ENCODE measurements around the gene PRPF31.

PRPF31 gene

GRCh38 chr19:54108496-54108895, 7.1 kb upstream of the PRPF31 start:
- no peak for DNase-seq

GRCh38 chr19:54109651-54110050, 5.9 kb upstream of the PRPF31 start:
- no peak for DNase-seq

- peak; percentile 70 for DNase-seq
These were observed 1.0 kb upstream of the PRPF31 start for GRCh38 chr19:54114340-54115108.

DNA sequence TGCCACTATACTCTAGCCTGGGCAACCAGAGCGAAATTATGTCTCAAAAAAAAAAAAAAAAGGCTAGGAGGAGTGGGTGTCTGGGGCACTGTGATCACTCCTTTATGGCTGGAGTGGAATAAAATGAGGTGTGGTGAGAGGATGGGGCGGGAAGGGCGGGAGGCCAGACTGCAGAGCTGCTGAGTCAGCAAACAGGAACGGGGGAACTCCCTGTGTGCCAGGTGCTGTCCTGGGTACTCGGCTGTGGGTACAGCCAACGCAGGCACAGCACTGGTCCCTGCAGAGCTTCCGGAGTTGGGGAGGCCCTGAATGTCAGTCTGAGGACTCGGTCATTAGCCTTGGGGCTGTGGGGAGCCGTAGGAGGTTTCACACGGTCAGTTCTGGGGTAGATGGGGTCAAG, 5.7 kb downstream of the PRPF31 start:
- DNase-seq, result no peak

DNA sequence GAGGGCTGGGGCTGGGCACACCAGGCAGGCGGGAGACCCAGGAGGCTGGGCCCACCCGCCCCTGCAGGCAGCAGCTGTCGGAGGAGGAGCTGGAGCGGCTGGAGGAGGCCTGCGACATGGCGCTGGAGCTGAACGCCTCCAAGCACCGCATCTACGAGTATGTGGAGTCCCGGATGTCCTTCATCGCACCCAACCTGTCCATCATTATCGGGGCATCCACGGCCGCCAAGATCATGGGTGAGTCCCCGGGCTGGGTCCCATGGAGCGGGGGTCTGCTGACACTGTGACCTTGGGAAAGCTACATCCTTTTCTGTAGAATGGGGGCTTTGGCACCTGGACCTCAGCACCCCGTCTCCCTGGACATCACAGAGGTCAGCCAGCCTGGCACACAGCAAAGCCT, 8.1 kb downstream of the PRPF31 start:
- DNase-seq, result no peak

DNA sequence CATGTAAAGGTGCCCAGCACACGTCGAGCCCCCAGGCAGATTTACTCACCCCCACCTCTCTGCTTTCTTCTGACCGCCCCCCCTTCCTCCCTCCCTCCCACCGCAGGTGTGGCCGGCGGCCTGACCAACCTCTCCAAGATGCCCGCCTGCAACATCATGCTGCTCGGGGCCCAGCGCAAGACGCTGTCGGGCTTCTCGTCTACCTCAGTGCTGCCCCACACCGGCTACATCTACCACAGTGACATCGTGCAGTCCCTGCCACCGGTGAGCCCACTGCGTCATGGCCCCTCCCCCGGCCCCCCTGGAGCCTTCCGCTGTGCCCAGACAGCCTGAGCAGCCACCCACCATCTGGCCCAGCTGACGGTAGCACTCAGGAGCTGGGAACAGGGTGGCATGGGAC, 8.8 kb downstream of the PRPF31 start:
- DNase-seq, result no peak

DNA sequence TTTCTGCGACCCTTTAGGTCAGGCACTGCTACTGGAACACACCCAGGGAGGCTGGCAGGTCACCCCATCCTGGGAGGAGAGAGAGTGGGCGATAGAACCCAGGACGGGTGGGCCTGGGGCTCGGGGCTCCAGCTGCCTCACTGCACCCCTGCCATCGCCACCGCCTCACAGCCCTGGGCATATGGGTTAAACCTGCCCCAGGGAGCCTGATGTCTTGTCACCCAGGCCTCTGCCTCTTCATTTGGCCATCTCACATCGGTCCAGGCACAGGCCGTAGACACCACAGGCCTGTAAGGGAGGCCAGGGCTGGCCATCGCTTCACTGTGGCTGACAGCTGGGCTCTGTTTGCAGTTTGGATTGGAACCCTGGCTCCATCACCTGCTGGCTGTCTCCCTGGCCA, 10.2 kb downstream of the PRPF31 start:
- DNase-seq, result no peak

GRCh38 chr19:54127688-54128440, 12.3 kb downstream of the PRPF31 start:
- no peak for DNase-seq

- no peak for DNase-seq
These were observed 12.8 kb downstream of the PRPF31 start for GRCh38 chr19:54128441-54128725.

GRCh38 chr19:54128796-54129616, 13.5 kb downstream of the PRPF31 start:
- no peak for DNase-seq

DNA sequence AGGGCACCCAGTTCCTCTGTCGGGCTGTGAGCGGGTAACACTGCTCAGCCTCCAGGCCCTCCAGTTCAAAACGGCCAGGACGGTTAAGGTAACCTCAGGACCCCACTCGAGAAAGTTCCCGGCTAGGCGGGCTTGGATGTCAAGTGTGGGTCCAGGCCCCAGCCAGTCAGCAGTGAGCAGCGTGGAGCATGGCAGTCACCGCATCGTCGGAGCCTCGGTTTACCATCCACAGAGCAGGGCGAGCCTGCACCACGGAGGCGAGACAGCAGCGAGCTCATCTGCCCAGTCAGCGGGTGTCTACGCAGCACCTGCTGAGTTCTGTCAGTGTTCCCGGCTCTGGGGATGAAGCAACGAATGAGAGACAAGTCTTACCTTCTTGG, 14.1 kb downstream of the PRPF31 start:
- DNase-seq, result no peak

- DNase-seq, result no peak
These were observed 17.9 kb downstream of the PRPF31 start for GRCh38 chr19:54133312-54133956.

DNA sequence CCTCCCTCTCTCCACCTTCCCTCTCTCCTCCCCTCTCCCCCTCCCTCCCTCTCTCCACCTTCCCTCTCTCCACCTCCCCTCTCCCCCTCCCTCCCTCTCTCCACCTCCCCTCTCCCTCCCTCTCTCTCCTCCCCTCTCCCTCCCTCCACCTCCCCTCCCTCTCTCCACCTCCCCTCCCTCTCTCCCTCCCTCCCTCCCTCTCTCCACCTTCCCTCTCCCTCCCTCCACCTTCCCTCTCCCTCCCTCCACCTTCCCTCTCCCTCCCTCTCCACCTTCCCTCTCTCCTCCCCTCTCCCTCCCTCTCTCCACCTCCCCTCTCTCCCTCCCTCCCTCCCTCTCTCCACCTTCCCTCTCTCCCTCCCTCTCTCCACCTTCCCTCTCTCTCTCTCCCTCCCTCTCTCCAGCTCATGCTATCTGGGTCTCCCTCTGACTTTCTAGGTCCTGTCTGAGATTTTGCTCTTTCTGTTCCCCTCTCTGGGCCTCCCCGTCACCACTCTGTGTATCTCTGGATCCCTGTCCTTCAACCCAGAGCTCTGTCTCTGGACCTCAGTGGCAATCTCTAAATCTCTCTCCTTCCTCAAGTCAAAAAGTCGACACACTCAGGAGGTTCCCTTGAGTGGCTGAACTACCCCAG, 18.5 kb downstream of the PRPF31 start:
- no peak for DNase-seq

- no peak for DNase-seq
These were observed 20.7 kb downstream of the PRPF31 start for GRCh38 chr19:54136086-54136863.

GRCh38 chr19:54136864-54137698, 21.5 kb downstream of the PRPF31 start:
- peak; percentile 100 for DNase-seq

- no peak for DNase-seq
These were observed 22.3 kb downstream of the PRPF31 start, which contains the start of gene CNOT3 for GRCh38 chr19:54137699-54138488. TSS of gene CNOT3 (plus strand) at chr19:54137762. CDS start at chr19:54142979, 5,217 bp downstream.

DNA sequence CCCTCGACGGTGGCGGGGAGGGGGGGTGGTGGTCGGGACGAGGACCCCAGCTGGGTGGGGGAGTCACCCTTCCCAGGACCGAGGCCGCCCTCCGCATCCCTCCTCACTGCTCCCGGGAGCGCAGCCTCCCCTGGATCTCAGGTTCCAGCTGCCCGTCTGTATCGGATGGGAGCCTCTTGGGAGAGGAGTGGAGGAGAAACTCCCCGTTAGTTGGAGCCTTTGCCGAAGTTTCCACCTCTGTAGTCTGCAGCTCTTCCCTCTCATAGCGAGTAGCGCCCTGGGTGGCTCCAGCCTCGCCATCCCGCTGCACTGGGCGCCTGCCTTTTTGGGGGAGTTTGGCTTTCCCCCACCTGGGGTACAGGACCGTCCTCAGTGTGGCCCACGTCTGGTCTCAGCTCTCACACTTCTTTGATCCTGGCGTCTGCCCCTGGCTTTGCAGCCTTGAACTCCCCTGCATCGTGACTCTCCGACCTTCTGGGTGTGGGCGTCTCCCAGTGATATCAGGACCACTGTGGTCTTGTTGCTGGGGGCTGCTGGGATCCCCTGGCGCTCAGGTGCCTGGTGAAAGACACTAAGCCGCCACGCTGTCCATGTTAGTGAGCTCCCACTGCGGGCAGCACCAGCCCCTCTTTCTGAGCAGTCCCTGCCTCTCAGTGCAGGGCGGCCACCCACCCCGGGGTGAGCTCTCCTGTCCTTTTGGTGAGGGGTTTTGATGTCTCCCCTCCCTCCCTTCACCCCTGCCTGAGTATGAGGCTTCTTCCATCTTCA, 23.1 kb downstream of the PRPF31 start:
- no peak for DNase-seq

DNA sequence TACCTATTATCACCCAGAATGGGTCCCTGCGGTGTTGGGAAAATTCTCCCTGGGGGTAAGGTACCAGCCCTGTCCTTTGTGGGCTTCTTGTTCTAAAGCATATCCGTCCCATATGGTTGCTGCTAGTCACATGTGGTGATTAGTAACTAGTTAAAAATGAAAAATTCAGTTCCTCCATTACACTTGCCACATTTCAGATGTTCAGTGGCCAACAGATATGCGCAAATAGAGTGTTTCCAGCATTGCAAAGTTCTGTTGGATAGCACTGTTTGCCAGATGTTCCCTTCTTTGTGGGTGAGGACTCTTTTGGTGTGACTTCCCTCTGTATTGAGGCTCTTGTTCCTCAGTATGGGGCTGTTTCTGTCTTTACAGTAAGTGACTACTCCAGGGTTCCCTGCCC, 25.8 kb downstream of the PRPF31 start:
- DNase-seq, result no peak

GRCh38 chr19:54142166-54142780, 26.7 kb downstream of the PRPF31 start:
- no peak for DNase-seq

All from suppressor macrophage treated with lipopolysaccharide for 4 hours (primary cell).